Natural killer cell (primary cell): ENCODE data around the gene TAPBPL. TPM values are rescaled to one million over a fixed set of nuclear protein-coding genes. Genes with fewer than 3 reads are reported as not detected.

Experiments used
- ATAC-seq, 3 donors: fragments of 150-1000 bp in 2 of 3; fragments of 200-7000 bp in 1 of 3; cut with Tn5 transposase; 1 replicate in 1 of 3; 2 replicates in 2 of 3; pipeline ENCODE4 v1.10.0; 2021; ENCODE audit warnings: mild to moderate bottlenecking in 2 of 3, moderate library complexity in 2 of 3
- DNase-seq, 2 donors: peaks; one replicate each; pipeline versions ENCODE4 v3.0.0 to v3.0.0-alpha.2; 2013 to 2021; ENCODE audit warnings: mixed read lengths in 1 of 2
- H3K27ac ChIP-seq: one replicate; pipeline ENCODE4 v1.5.1; 2013; ENCODE audit warnings: mild to moderate bottlenecking, low read length
- H3K27me3 ChIP-seq: one replicate; pipeline ENCODE4 v1.6.1; 2013; ENCODE audit warnings: low read length; ENCODE audit not compliant: control insufficient read depth, insufficient read depth
- H3K36me3 ChIP-seq: one replicate; pipeline ENCODE4 v1.6.1; 2013; ENCODE audit warnings: low read length; ENCODE audit not compliant: control insufficient read depth, insufficient read depth
- H3K4me1 ChIP-seq: one replicate; pipeline ENCODE4 v1.6.1; 2013; ENCODE audit warnings: low read length; ENCODE audit not compliant: control insufficient read depth, insufficient read depth
- H3K4me3 ChIP-seq: one replicate; pipeline ENCODE4 v1.5.1; 2013; ENCODE audit warnings: low read length
- H3K9me3 ChIP-seq: one replicate; pipeline ENCODE4 v1.6.1; 2013; ENCODE audit warnings: low read length; ENCODE audit not compliant: control insufficient read depth, insufficient read depth
- H3K27ac Mint-ChIP-seq, 2 donors: one replicate each; pipeline ENCODE4 v1.8.0; 2022; ENCODE audit warnings: mild to moderate bottlenecking in 2 of 2, mixed read lengths in 2 of 2, moderate library complexity in 1 of 2
- H3K27me3 Mint-ChIP-seq, 2 donors: one replicate each; pipeline ENCODE4 v1.8.0; 2022; ENCODE audit warnings: low read depth in 2 of 2, mixed read lengths in 2 of 2
- H3K36me3 Mint-ChIP-seq: one replicate; pipeline ENCODE4 v1.8.0; 2022; ENCODE audit warnings: mixed read lengths
- H3K4me1 Mint-ChIP-seq, 2 donors: one replicate each; pipeline ENCODE4 v1.8.0; 2022; ENCODE audit warnings: mixed read lengths in 2 of 2
- H3K4me3 Mint-ChIP-seq: one replicate; pipeline ENCODE4 v1.8.0; 2022; ENCODE audit warnings: mild to moderate bottlenecking, moderate library complexity, mixed read lengths
- H3K9me3 Mint-ChIP-seq, 2 donors: one replicate each; pipeline ENCODE4 v1.8.0; 2022; ENCODE audit warnings: mixed read lengths in 2 of 2
- CTCF ChIP-seq: fragments of 200-600 bp; IDR thresholded peaks from one replicate; pipeline ENCODE4 v1.8.0; 2022; ENCODE audit warnings: antibody characterized with exemption
- WGBS: methylation state at CpG from one replicate; pipeline ENCODE4 v1.1.7; 2013; ENCODE audit warnings: missing lambda C conversion rate; ENCODE audit not compliant: insufficient coverage; 5-methylcytosine and 5-hydroxymethylcytosine counted together
- intact Hi-C: fragments of 100-400 bp; cut with micrococcal nuclease; formaldehyde crosslinking; loops from one replicate; pipeline ENCODE4 v1.14.2; 2022
- total RNA-seq, 4 donors: library from RNA; stranded (reverse); fragments of 120-200 nt in 1 of 4; gene quantifications; one replicate each; pipeline versions ENCODE4 v1.2.3 to v1.2.4, GENCODE V29; 2013 to 2022

TAPBPL gene
- total RNA-seq, 3 donors from 2014 or later (not counting 1 experiment from before 2014, with no cell fraction given): 43.0 to 51.4 (median 46.9) TPM

DNA sequence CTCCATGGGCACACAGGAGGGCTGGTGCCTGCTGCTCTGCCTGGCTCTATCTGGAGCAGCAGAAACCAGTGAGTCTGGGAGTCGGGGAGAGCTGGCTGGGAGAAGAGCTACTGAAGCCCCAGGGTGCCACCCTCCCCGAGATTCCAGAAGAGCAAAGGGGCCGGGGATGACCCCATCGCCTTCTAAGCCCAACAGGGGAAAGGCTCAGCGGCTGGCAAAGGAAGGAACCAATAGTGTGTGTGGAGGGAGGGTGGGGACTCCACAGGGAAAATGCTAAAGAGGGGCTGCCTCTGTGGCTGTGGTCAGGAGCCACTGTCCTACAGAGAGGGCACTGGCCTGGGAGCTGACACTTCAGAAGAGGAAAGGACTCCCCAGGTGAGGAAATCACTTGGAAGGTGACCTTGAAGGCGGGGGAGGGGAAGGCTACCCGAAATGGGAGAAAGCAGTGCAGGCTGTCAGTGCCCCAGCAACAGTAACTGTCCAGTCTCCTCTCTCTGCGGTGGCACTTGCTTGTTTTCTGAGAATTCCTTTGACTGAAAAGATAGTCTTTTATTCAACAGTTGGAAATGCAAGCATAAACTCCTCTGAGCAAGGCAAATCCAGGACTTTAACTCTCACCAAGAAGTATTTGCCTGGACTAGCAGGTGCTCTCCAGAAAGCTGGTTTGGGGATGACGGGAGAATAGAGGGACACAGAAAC lies 552 bp downstream of the TAPBPL start:
- intact Hi-C loops: loop anchor here (1.0 to 5.0 kb wide), 3 partner anchors 10 to 40 kb away; partner anchors contain the start of genes MRPL51, NCAPD2 and VAMP1
- Mint-ChIP-seq H3K4me1 (peaks cover 33 to 50% of the 10 kb centered on the region in 2 donors), H3K27ac (peak overlapping the region; percentile 100), H3K27me3 (no peaks in the 10 kb centered on the region), H3K36me3 (no peaks in the 10 kb centered on the region), H3K4me3 (peak overlapping the region; percentile 100), H3K9me3 (no peaks in the 10 kb centered on the region)
- no peak for TF ChIP-seq CTCF
- peak overlapping the region; percentile 89 for H3K4me3 ChIP-seq
- peaks cover 44% of the 10 kb centered on the region for H3K4me1 ChIP-seq
- H3K9me3 ChIP-seq: no peaks in the 10 kb centered on the region
- ATAC-seq (peak in 2 of 3 donors; percentile 6 to 13), DNase-seq (peak in 1 of 2 donors; percentile 52)
- peak overlapping the region; percentile 98 for H3K27ac ChIP-seq
- WGBS: 5% methylated on average over 9 of the region's 9 CpGs
- peaks cover 31% of the 10 kb centered on the region for H3K36me3 ChIP-seq
- H3K27me3 ChIP-seq: no peaks in the 10 kb centered on the region

DNA sequence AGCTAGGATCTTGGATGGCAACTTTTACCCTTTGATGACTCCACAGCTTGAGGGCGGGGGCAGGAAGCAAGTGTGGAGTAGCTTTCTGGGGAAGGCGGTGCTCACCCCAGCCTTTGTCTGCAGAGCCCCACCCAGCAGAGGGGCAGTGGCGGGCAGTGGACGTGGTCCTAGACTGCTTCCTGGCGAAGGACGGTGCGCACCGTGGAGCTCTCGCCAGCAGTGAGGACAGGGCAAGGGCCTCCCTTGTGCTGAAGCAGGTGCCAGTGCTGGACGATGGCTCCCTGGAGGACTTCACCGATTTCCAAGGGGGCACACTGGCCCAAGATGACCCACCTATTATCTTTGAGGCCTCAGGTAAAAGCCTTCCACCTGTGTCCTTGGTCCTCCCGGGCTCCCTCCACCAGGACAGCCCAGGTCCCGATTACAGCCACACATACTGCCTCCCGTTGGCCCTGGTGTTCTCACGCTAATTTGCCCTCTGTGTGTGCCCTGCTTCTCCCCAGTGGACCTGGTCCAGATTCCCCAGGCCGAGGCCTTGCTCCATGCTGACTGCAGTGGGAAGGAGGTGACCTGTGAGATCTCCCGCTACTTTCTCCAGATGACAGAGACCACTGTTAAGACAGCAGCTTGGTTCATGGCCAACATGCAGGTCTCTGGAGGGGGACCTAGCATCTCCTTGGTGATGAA lies 1.2 kb downstream of the TAPBPL start:
- Histone ChIP-seq H3K4me1 (peaks cover 43% of the 10 kb centered on the region), H3K9me3 (no peaks in the 10 kb centered on the region), H3K27me3 (no peaks in the 10 kb centered on the region), H3K36me3 (peaks cover 36% of the 10 kb centered on the region), H3K27ac (peak overlapping the region; percentile 98), H3K4me3 (peak overlapping the region; percentile 89)
- 41% methylated on average over 17 of the region's 17 CpGs for WGBS
- Mint-ChIP-seq H3K4me1 (peaks cover 33 to 46% of the 10 kb centered on the region in 2 donors), H3K36me3 (no peaks in the 10 kb centered on the region), H3K9me3 (no peaks in the 10 kb centered on the region), H3K4me3 (peak overlapping the region; percentile 100), H3K27me3 (no peaks in the 10 kb centered on the region), H3K27ac (peak overlapping the region; percentile 100)
- intact Hi-C loops: loop anchor here (1.0 to 5.0 kb wide), 3 partner anchors 9 to 39 kb away; partner anchors contain the start of genes MRPL51, NCAPD2 and VAMP1
- TF ChIP-seq CTCF: no peak
- DNase-seq (peak in 1 of 2 donors; percentile 55), ATAC-seq (no peak)

DNA sequence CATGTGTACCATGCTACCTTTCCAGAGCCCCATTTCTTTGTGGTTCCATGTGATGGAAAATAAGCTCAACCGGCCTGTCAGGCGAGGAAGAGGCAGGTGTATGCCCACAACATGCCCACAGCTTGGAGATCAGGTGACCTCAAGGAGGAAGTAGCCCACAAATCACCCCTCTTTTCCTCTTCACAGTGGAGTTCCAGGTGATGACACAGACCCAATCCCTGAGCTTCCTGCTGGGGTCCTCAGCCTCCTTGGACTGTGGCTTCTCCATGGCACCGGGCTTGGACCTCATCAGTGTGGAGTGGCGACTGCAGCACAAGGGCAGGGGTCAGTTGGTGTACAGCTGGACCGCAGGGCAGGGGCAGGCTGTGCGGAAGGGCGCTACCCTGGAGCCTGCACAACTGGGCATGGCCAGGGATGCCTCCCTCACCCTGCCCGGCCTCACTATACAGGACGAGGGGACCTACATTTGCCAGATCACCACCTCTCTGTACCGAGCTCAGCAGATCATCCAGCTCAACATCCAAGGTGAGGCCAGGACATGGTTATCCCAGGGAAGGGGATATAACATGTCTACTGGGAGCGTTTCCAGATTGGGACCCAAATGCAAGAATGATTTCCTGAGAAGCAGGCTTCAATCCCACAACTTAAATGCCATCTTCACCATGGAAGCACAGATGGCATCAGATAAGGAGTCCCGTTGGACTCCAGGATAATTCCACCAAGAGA lies 5.5 kb downstream of the TAPBPL start:
- WGBS: 81% methylated on average over 12 of the region's 12 CpGs
- no peak overlapping the region for H3K27ac ChIP-seq
- DNase-seq (peak in 1 of 2 donors; percentile 13), ATAC-seq (no peak)
- Mint-ChIP-seq H3K27me3 (no peaks in the 10 kb centered on the region), H3K27ac (peak overlapping the region; percentile 31 to 68), H3K4me3 (no peak overlapping the region), H3K9me3 (no peaks in the 10 kb centered on the region), H3K36me3 (peaks cover 12% of the 10 kb centered on the region), H3K4me1 (peaks cover 32 to 58% of the 10 kb centered on the region in 2 donors)
- TF ChIP-seq CTCF: no peak
- no peaks in the 10 kb centered on the region for H3K27me3 ChIP-seq
- H3K9me3 ChIP-seq: no peaks in the 10 kb centered on the region
- peaks cover 61% of the 10 kb centered on the region for H3K36me3 ChIP-seq
- H3K4me1 ChIP-seq: peaks cover 48% of the 10 kb centered on the region
- no peak overlapping the region for H3K4me3 ChIP-seq
- intact Hi-C loops: no loop called here
